Measurements from ENCODE around the gene BAHD1.

Gene BAHD1

GRCh38 chr15:40424483-40425115 is 16.2 kb upstream of the BAHD1 start:
- DNase-seq (ENCODE audit: low spot score) = no peak

GRCh38 chr15:40425681-40426080 is 15.1 kb upstream of the BAHD1 start:
- no peak for DNase-seq (ENCODE audit: low spot score)

GRCh38 chr15:40427188-40427587 is 13.6 kb upstream of the BAHD1 start:
- DNase-seq (ENCODE audit: low spot score) = no peak

GRCh38 chr15:40428185-40428584 is 12.6 kb upstream of the BAHD1 start:
- DNase-seq (ENCODE audit: low spot score) = no peak

GRCh38 chr15:40429068-40429710 is 11.6 kb upstream of the BAHD1 start:
- no peak for DNase-seq (ENCODE audit: low spot score)

- DNase-seq (ENCODE audit: low spot score) = peak; percentile 80
These were observed 10.4 kb upstream of the BAHD1 start for GRCh38 chr15:40430271-40430805.

- DNase-seq (ENCODE audit: low spot score) = no peak
These were observed 5.6 kb upstream of the BAHD1 start for GRCh38 chr15:40435023-40435709.

GRCh38 chr15:40435710-40436089 is 5.1 kb upstream of the BAHD1 start:
- no peak for DNase-seq (ENCODE audit: low spot score)

GRCh38 chr15:40436116-40436891 is 4.4 kb upstream of the BAHD1 start:
- no peak for DNase-seq (ENCODE audit: low spot score)

- no peak for DNase-seq (ENCODE audit: low spot score)
These were observed 3.6 kb upstream of the BAHD1 start for GRCh38 chr15:40436892-40437751.

GRCh38 chr15:40437752-40438687 is 2.7 kb upstream of the BAHD1 start:
- DNase-seq (ENCODE audit: low spot score) = no peak

- no peak for DNase-seq (ENCODE audit: low spot score)
These were observed 2.0 kb upstream of the BAHD1 start for GRCh38 chr15:40438712-40439111.

GRCh38 chr15:40439461-40439959 is 1.2 kb upstream of the BAHD1 start:
- DNase-seq (ENCODE audit: low spot score) = no peak

- no peak for DNase-seq (ENCODE audit: low spot score)
These were observed 602 bp upstream of the BAHD1 start for GRCh38 chr15:40439960-40440742.

- no peak for DNase-seq (ENCODE audit: low spot score)
These were observed 1.1 kb downstream of the BAHD1 start for GRCh38 chr15:40441565-40442531.

GRCh38 chr15:40443255-40443654 is 2.5 kb downstream of the BAHD1 start:
- DNase-seq (ENCODE audit: low spot score) = no peak

GRCh38 chr15:40443846-40444245 is 3.1 kb downstream of the BAHD1 start:
- no peak for DNase-seq (ENCODE audit: low spot score)

- DNase-seq (ENCODE audit: low spot score) = no peak
These were observed 4.0 kb downstream of the BAHD1 start for GRCh38 chr15:40444736-40445135.
